HepG2 (cell line): ENCODE data around the gene UNC13D. TPM values are rescaled to one million over a fixed set of nuclear protein-coding genes. Genes with fewer than 3 reads are reported as not detected.

ENCODE experiments used
- CREBL2 ChIP-seq: sonication (generic); formaldehyde crosslinking; IDR thresholded peaks from 2 replicates; pipeline ENCODE4 v1.8.1; 2023; ENCODE audit warnings: missing genetic modification reagents, mild to moderate bottlenecking, borderline replicate concordance
- DNMT1 ChIP-seq: sonication (generic); formaldehyde crosslinking; IDR thresholded peaks from 2 replicates; pipeline ENCODE4 v1.5.1; 2020; ENCODE audit warnings: mild to moderate bottlenecking, missing genetic modification reagents
- ESRRA ChIP-seq: sonication (generic); formaldehyde crosslinking; IDR thresholded peaks from 2 replicates; pipeline ENCODE4 v1.5.1; 2020; ENCODE audit warnings: mild to moderate bottlenecking, low read depth, missing genetic modification reagents
- GZF1 ChIP-seq: sonication (generic); formaldehyde crosslinking; IDR thresholded peaks from 2 replicates; pipeline ENCODE4 v1.5.1; 2020; ENCODE audit warnings: mild to moderate bottlenecking, missing genetic modification reagents
- NFKB2 ChIP-seq: sonication (generic); formaldehyde crosslinking; IDR thresholded peaks from 2 replicates; pipeline ENCODE4 v1.4.0; 2020; ENCODE audit warnings: missing genetic modification reagents, borderline replicate concordance
- PRPF4 ChIP-seq: fragments of 200-400 bp; formaldehyde crosslinking; IDR thresholded peaks from 2 replicates; pipeline ENCODE4 v1.6.1; 2016; ENCODE audit warnings: low read length, low read depth; ENCODE audit not compliant: poor library complexity, severe bottlenecking
- RFXAP ChIP-seq: sonication (generic); formaldehyde crosslinking; IDR thresholded peaks from 2 replicates; pipeline ENCODE4 v1.4.0; 2020; ENCODE audit warnings: missing genetic modification reagents, borderline replicate concordance
- SIN3A ChIP-seq: IDR thresholded peaks from 2 replicates; pipeline ENCODE4 v1.6.1; 2011; ENCODE audit warnings: low read depth, mild to moderate bottlenecking, control low read depth, low read length, borderline replicate concordance
- ZC3H4 ChIP-seq: sonication (generic); formaldehyde crosslinking; IDR thresholded peaks from 2 replicates; pipeline ENCODE4 v1.4.0; 2020; ENCODE audit warnings: missing genetic modification reagents, borderline replicate concordance
- ZIK1 ChIP-seq: sonication (generic); formaldehyde crosslinking; IDR thresholded peaks from 2 replicates; pipeline ENCODE4 v1.5.0; 2020; ENCODE audit warnings: mild to moderate bottlenecking, low read depth, missing genetic modification reagents, borderline replicate concordance
- ZNF451 ChIP-seq: sonication (generic); formaldehyde crosslinking; IDR thresholded peaks from 2 replicates; pipeline ENCODE4 v1.5.0; 2020; ENCODE audit warnings: mild to moderate bottlenecking, missing genetic modification reagents
- ZNF572 ChIP-seq: sonication (generic); formaldehyde crosslinking; IDR thresholded peaks from 2 replicates; pipeline ENCODE4 v1.5.1; 2020; ENCODE audit warnings: mild to moderate bottlenecking, missing genetic modification reagents
- ZNF781 ChIP-seq: sonication (generic); formaldehyde crosslinking; IDR thresholded peaks from 2 replicates; pipeline ENCODE4 v1.5.1; 2020; ENCODE audit warnings: borderline replicate concordance, mild to moderate bottlenecking, missing genetic modification reagents; ENCODE audit errors: not compliant biosample characterization
- ZNF883 ChIP-seq: sonication (generic); formaldehyde crosslinking; IDR thresholded peaks from 2 replicates; pipeline ENCODE4 v1.5.1; 2020; ENCODE audit warnings: mild to moderate bottlenecking, missing genetic modification reagents; ENCODE audit errors: not compliant biosample characterization
- polyA plus RNA-seq, 8 experiments: library from polyadenylated mRNA; depleted of rRNA in 3 of 8; stranded (reverse) in 7 of 8; unstranded in 1 of 8; fragments of >200 nt; fragmentation: Illumina TruSeq in 4 of 8; extraction: Trizol in 4 of 8; gene quantifications; 2 replicates each; pipeline versions ENCODE4 v1.2.1 to v1.2.3, GENCODE V29; 2011 to 2016; ENCODE audit warnings: low read depth in 4 of 8, missing spikeins in 1 of 8, mixed read lengths in 1 of 8; ENCODE audit not compliant: insufficient read depth in 1 of 8
- total RNA-seq, 5 experiments: library from RNA; depleted of rRNA; stranded (reverse); fragments of >200 nt; fragmentation: Illumina TruSeq; extraction: Trizol; gene quantifications; 2 replicates each; pipeline ENCODE4 v1.2.3, GENCODE V29; 2016; ENCODE audit warnings: low read depth in 1 of 5
- TF ChIP-seq, protein P1 (sequence below): sonication (generic); formaldehyde crosslinking; IDR thresholded peaks from 2 replicates; pipeline ENCODE4 v1.5.0; 2020; ENCODE audit warnings: mild to moderate bottlenecking, missing genetic modification reagents
- TF ChIP-seq, protein P2 (sequence below): sonication (generic); formaldehyde crosslinking; IDR thresholded peaks from 2 replicates; pipeline ENCODE4 v1.4.0; 2020; ENCODE audit warnings: missing genetic modification reagents
- TF ChIP-seq, protein P3 (sequence below): sonication (generic); formaldehyde crosslinking; IDR thresholded peaks from 2 replicates; pipeline ENCODE4 v1.5.1; 2020; ENCODE audit warnings: mild to moderate bottlenecking, missing genetic modification reagents, moderate library complexity
- TF ChIP-seq, protein P4 (sequence below): sonication (generic); formaldehyde crosslinking; IDR thresholded peaks from 2 replicates; pipeline ENCODE4 v1.5.1; 2020; ENCODE audit warnings: missing genetic modification reagents, mild to moderate bottlenecking, borderline replicate concordance

The UNC13D gene
- total and polyA plus RNA-seq, 2 of the 13 experiments (the other 11 are each of a cell fraction or from before 2014, with no cell fraction given): 29.7 to 42.7 TPM

DNA sequence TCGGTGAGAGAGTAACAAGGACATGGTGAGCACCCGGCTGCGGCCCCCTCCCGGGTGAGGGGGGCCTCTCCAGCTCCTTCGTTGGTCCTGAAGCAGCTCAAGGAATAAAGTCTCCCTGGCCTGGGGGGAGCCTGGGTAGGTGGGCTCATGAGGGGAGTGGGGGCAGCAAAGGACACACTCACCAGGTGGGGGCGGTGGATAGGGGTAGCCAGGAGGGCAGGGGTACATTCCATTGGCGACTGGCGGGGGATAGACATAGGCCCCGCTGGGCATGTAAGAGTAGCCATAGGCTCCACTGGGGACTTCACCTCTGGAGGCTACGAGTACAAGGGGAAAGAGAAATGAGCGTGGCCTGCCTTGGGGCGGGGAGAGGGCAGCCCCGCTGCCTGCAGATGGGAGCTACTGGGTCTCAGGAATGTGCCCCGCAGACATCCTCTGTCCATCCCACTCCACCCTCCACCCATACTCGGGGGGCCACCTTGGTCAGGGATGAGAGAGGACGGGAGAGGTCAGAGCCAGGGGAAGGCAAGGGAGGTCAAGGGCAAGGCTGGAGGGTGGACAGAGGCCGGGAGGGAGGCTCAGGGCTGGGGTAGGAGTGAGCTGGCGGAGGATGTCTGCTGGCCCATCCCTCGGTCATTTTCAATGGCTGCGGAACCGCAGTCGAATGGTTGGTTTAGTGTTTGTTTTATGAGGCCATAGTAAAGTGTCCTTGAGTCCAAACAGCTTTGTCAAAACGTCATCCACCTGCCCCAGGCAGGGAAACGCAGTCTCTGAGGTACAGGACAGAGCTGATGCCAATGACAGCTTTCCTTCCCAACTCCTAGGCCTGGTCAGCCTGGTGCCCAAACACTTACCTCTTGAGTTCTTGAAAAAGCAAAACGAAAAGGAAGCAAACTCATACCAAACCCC is 3.7 kb upstream of the UNC13D start (continued):
- TF ChIP-seq ESRRA (CRISPR knock-in tag) (0 out of 2 replicates have a peak, but pooled peaks have one; percentile 4), SIN3A (no peak), ZNF781 (CRISPR knock-in tag) (peak; percentile 46), GZF1 (CRISPR knock-in tag) (peak; percentile 68; the same call in 1 of the 2 replicates), CREBL2 (CRISPR knock-in tag) (peak; percentile 36; the same call in 1 of the 2 replicates), ZNF883 (CRISPR knock-in tag) (peak; percentile 26), ZNF451 (0 out of 2 replicates have a peak, but pooled peaks have one; percentile 54), PRPF4 (no peak), ZIK1 (0 out of 2 replicates have a peak, but pooled peaks have one; percentile 11), ZNF572 (CRISPR knock-in tag) (0 out of 2 replicates have a peak, but pooled peaks have one; percentile 4), ZC3H4 (CRISPR knock-in tag) (no peak), DNMT1 (CRISPR knock-in tag) (peak; percentile 30; the same call in 1 of the 2 replicates), NFKB2 (0 out of 2 replicates have a peak, but pooled peaks have one; percentile 4), RFXAP (CRISPR knock-in tag) (no peak)
- TF ChIP-seq, protein P1, sequence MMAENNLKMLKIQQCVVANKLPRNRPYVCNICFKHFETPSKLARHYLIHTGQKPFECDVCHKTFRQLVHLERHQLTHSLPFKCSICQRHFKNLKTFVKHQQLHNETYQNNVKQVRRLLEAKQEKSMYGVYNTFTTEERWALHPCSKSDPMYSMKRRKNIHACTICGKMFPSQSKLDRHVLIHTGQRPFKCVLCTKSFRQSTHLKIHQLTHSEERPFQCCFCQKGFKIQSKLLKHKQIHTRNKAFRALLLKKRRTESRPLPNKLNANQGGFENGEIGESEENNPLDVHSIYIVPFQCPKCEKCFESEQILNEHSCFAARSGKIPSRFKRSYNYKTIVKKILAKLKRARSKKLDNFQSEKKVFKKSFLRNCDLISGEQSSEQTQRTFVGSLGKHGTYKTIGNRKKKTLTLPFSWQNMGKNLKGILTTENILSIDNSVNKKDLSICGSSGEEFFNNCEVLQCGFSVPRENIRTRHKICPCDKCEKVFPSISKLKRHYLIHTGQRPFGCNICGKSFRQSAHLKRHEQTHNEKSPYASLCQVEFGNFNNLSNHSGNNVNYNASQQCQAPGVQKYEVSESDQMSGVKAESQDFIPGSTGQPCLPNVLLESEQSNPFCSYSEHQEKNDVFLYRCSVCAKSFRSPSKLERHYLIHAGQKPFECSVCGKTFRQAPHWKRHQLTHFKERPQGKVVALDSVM (CRISPR knock-in tag): peak; percentile 8; the same call in 1 of the 2 replicates
- TF ChIP-seq, protein P2, sequence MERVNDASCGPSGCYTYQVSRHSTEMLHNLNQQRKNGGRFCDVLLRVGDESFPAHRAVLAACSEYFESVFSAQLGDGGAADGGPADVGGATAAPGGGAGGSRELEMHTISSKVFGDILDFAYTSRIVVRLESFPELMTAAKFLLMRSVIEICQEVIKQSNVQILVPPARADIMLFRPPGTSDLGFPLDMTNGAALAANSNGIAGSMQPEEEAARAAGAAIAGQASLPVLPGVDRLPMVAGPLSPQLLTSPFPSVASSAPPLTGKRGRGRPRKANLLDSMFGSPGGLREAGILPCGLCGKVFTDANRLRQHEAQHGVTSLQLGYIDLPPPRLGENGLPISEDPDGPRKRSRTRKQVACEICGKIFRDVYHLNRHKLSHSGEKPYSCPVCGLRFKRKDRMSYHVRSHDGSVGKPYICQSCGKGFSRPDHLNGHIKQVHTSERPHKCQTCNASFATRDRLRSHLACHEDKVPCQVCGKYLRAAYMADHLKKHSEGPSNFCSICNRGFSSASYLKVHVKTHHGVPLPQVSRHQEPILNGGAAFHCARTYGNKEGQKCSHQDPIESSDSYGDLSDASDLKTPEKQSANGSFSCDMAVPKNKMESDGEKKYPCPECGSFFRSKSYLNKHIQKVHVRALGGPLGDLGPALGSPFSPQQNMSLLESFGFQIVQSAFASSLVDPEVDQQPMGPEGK: peak; percentile 10; the same call in 1 of the 2 replicates
- TF ChIP-seq, protein P3, sequence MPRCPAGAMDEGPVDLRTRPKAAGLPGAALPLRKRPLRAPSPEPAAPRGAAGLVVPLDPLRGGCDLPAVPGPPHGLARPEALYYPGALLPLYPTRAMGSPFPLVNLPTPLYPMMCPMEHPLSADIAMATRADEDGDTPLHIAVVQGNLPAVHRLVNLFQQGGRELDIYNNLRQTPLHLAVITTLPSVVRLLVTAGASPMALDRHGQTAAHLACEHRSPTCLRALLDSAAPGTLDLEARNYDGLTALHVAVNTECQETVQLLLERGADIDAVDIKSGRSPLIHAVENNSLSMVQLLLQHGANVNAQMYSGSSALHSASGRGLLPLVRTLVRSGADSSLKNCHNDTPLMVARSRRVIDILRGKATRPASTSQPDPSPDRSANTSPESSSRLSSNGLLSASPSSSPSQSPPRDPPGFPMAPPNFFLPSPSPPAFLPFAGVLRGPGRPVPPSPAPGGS: 0 out of 2 replicates have a peak, but pooled peaks have one; percentile 2
- TF ChIP-seq, protein P4, sequence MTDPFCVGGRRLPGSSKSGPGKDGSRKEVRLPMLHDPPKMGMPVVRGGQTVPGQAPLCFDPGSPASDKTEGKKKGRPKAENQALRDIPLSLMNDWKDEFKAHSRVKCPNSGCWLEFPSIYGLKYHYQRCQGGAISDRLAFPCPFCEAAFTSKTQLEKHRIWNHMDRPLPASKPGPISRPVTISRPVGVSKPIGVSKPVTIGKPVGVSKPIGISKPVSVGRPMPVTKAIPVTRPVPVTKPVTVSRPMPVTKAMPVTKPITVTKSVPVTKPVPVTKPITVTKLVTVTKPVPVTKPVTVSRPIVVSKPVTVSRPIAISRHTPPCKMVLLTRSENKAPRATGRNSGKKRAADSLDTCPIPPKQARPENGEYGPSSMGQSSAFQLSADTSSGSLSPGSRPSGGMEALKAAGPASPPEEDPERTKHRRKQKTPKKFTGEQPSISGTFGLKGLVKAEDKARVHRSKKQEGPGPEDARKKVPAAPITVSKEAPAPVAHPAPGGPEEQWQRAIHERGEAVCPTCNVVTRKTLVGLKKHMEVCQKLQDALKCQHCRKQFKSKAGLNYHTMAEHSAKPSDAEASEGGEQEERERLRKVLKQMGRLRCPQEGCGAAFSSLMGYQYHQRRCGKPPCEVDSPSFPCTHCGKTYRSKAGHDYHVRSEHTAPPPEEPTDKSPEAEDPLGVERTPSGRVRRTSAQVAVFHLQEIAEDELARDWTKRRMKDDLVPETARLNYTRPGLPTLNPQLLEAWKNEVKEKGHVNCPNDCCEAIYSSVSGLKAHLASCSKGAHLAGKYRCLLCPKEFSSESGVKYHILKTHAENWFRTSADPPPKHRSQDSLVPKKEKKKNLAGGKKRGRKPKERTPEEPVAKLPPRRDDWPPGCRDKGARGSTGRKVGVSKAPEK: no peak; the same call in 1 of the 2 replicates
